Prostate gland (tissue), 2 donors: ENCODE measurements around the gene FBXL19. TPM values are rescaled to one million over a fixed set of nuclear protein-coding genes. Genes with fewer than 3 reads are reported as not detected.
A peak's percentile ranks its signal among the peaks of the same experiment; 100 is the strongest.

Experiments used
- DNase-seq: peaks from one replicate; pipeline ENCODE4 v3.0.0-alpha.2; 2019; ENCODE audit warnings: low spot score
- H3K27ac ChIP-seq, 2 donors: fragments of 200-600 bp; sonication (generic); 2 replicates each; pipeline ENCODE4 v1.5.1; 2017 to 2019
- H3K27me3 ChIP-seq: fragments of 200-600 bp; sonication (generic); replicated peaks from 2 replicates; pipeline ENCODE4 v1.5.1; 2019; ENCODE audit not compliant: insufficient read depth
- H3K36me3 ChIP-seq, 2 donors: fragments of 200-600 bp; sonication (generic); 1 replicate in 1 of 2; 2 replicates in 1 of 2; pipeline versions ENCODE4 v1.5.1 to v1.8.1; 2017 to 2019
- H3K4me1 ChIP-seq: fragments of 200-600 bp; sonication (generic); replicated peaks from 2 replicates; pipeline ENCODE4 v1.5.1; 2019
- H3K4me3 ChIP-seq, 2 donors: fragments of 200-600 bp; sonication (generic); 2 replicates each; pipeline ENCODE4 v1.5.1; 2017 to 2019
- H3K9me3 ChIP-seq: fragments of 200-600 bp; sonication (generic); 2 replicates; pipeline ENCODE4 v1.5.1; 2017
- CTCF ChIP-seq, 4 experiments: fragments of 200-600 bp in 2 of 4; fragments of 450-650 bp in 2 of 4; sonication (generic) in 2 of 4; IDR thresholded peaks; 1 replicate in 3 of 4; 2 replicates in 1 of 4; pipeline ENCODE4 v1.5.1; 2016 to 2019; ENCODE audit warnings: antibody characterized with exemption in 4 of 4, mild to moderate bottlenecking in 2 of 4, moderate library complexity in 2 of 4
- POLR2A ChIP-seq: fragments of 450-650 bp; IDR thresholded peaks from one replicate; pipeline ENCODE4 v1.6.1; 2016; ENCODE audit warnings: antibody characterized with exemption, mild to moderate bottlenecking
- POLR2AphosphoS5 ChIP-seq: sonication (generic); formaldehyde crosslinking; IDR thresholded peaks from one replicate; pipeline ENCODE4 v1.6.1; 2017; ENCODE audit warnings: antibody characterized with exemption
- WGBS: methylation state at CpG from one replicate; pipeline ENCODE4 v1.1.5; 2018; 5-methylcytosine and 5-hydroxymethylcytosine counted together
- intact Hi-C: fragments of 100-400 bp; cut with DNase I; formaldehyde crosslinking; loops from one replicate; pipeline ENCODE4 v1.14.2; 2022
- total RNA-seq, 2 donors: library from RNA; depleted of rRNA; stranded (reverse); fragments of >200 nt; gene quantifications; one replicate each; pipeline ENCODE4 v1.1.0, GENCODE V29; 2016

Gene FBXL19
- total RNA-seq, 2 donors from 2014 or later: 23.5 to 125 TPM

- no peak overlapping the region for H3K27ac ChIP-seq
- 86% methylated on average over 26 of the region's 29 CpGs for whole genome bisulfite sequencing
- TF ChIP-seq POLR2AphosphoS5 (no peak), CTCF (IDR thresholded peaks at IDR 0.05) (no peak)
- no peak overlapping the region for H3K4me3 ChIP-seq
- H3K4me1 ChIP-seq: no peaks in the 10 kb centered on the region
- H3K9me3 ChIP-seq: no peaks in the 10 kb centered on the region
- H3K36me3 ChIP-seq: no peaks in the 10 kb centered on the region
- no peak for DNase-seq
- no peaks in the 10 kb centered on the region for H3K27me3 ChIP-seq
- intact Hi-C loops: no loop called here
Observed at GRCh38 chr16:30992931-30993816, 69.8 kb downstream of the FBXL19 start.

- TF ChIP-seq POLR2A (no peak), CTCF (IDR thresholded peaks at IDR 0.05) (no peak), POLR2AphosphoS5 (no peak)
- intact Hi-C loops: loop anchor here (5.0 kb wide), 1 partner anchor 36 kb away; the partner anchor contains the start of gene STX4
- Histone ChIP-seq H3K36me3 (no peaks in the 10 kb centered on the region), H3K27me3 (no peaks in the 10 kb centered on the region), H3K9me3 (no peaks in the 10 kb centered on the region), H3K4me1 (no peaks in the 10 kb centered on the region), H3K4me3 (no peak overlapping the region), H3K27ac (no peak overlapping the region)
- WGBS: 82% methylated on average over 11 of the region's 11 CpGs
- no peak for DNase-seq
Observed at GRCh38 chr16:30995927-30996323, 72.6 kb downstream of the FBXL19 start.

GRCh38 chr16:30996324-30996984 lies 73.1 kb downstream of the FBXL19 start:
- H3K27me3 ChIP-seq: no peaks in the 10 kb centered on the region
- no peak for DNase-seq
- H3K4me3 ChIP-seq: peak overlapping the region; percentile 29 to 38
- peak overlapping the region; percentile 36 to 38 for H3K27ac ChIP-seq
- intact Hi-C loops: loop anchor here (5.0 kb wide), 1 partner anchor 36 kb away; the partner anchor contains the start of gene STX4
- no peak for TF ChIP-seq CTCF (IDR thresholded peaks at IDR 0.05)
- no peaks in the 10 kb centered on the region for H3K36me3 ChIP-seq
- WGBS: 23% methylated on average over 23 of the region's 23 CpGs
- H3K4me1 ChIP-seq: no peaks in the 10 kb centered on the region
- no peaks in the 10 kb centered on the region for H3K9me3 ChIP-seq

- peak; percentile 68 for DNase-seq
- Histone ChIP-seq H3K4me1 (no peaks in the 10 kb centered on the region), H3K27ac (peak overlapping the region; percentile 36 to 38), H3K9me3 (no peaks in the 10 kb centered on the region), H3K27me3 (no peaks in the 10 kb centered on the region), H3K36me3 (no peaks in the 10 kb centered on the region), H3K4me3 (peak overlapping the region; percentile 29 to 38)
- intact Hi-C loops: loop anchor here (5.0 kb wide), 1 partner anchor 35 kb away; the partner anchor contains the start of gene STX4
- TF ChIP-seq CTCF (IDR thresholded peaks at IDR 0.05) (no peak), POLR2AphosphoS5 (peak; percentile 13), POLR2A (no peak)
- 7% methylated on average over 55 of the region's 60 CpGs for WGBS
Observed at GRCh38 chr16:30996985-30997724, 73.8 kb downstream of the FBXL19 start.
